ENCODE measurements around the gene TBRG1. TPM values are rescaled to one million over a fixed set of nuclear protein-coding genes. Genes with fewer than 3 reads are reported as not detected.

The TBRG1 gene
- polyA plus RNA-seq, 6 donors from 2014 or later, result 18.4 to 37.3 (median 26.6) TPM

DNA sequence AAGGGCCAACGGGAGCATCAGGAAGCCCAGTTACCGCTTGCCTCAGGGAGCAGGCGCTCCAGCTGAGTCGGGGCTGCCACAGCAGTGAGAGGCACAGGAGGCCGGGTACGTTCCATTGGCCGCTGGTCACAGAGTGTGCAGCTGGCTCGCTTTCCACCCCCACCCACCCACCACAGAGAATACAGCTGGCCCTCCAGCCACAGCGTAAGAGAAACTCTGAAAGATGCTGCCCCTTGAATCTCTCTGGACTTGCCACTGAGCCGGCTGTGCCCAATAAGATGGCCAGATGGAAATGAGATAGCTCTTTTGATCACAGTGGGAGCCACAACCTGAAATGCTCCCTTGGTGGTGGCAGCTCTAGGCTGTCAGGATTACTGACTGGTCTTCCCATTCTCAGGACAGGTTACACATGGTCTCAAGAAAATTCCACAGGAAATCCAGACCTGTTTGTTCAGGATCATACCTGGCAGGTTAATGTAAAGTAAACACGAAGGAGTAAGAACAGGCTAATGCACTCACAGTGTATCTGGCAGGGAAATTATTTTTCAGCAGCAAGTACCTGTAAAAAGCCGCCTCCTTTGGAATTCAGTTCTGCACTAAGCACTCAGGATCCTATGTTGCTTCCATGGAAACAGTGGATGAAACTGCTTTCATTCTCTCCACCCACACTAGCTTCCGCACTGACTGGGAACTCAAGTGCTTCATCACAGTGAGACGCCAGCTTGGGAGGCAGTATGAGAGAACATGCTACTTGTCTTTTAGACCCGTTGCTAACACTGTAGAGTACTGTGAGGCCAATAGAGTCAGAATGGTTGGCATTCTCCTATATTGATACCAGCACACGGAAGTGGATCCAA lies 34.3 kb downstream of the TBRG1 start:
- ATAC-seq (ENCODE audit: low read depth in 2 of 2) (no peak), DNase-seq (no peak)
- H3K27ac Mint-ChIP-seq, result no peak overlapping the region
- H3K4me3 Mint-ChIP-seq, result no peak overlapping the region
- no peaks in the 10 kb centered on the region for H3K27me3 Mint-ChIP-seq
- H3K4me1 Mint-ChIP-seq, result no peaks in the 10 kb centered on the region
- peaks cover 17 to 21% of the 10 kb centered on the region in 2 donors for H3K36me3 Mint-ChIP-seq
- H3K9me3 Mint-ChIP-seq, result no peaks in the 10 kb centered on the region

DNA sequence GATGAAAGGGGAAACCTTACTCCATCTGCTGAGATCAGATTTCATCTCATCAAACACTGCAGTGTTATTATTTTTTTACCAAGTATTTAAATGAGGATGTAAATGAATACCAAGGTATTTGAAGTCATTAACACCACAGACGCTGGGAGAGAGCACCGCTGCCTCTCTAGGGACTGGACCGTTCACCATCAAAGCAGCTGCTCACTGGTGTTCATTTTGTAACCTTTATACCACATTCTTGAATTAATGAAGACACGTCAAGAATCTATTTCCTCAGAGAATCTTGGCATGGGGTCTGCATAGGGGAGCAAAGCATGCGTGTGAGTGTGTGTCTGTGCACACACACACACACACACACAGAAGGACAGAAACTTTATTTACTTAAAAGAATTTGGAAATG lies 35.2 kb downstream of the TBRG1 start:
- H3K36me3 Mint-ChIP-seq, result peaks cover 14 to 17% of the 10 kb centered on the region in 2 donors
- DNase-seq, result no peak
- H3K4me3 Mint-ChIP-seq, result no peak overlapping the region

DNA sequence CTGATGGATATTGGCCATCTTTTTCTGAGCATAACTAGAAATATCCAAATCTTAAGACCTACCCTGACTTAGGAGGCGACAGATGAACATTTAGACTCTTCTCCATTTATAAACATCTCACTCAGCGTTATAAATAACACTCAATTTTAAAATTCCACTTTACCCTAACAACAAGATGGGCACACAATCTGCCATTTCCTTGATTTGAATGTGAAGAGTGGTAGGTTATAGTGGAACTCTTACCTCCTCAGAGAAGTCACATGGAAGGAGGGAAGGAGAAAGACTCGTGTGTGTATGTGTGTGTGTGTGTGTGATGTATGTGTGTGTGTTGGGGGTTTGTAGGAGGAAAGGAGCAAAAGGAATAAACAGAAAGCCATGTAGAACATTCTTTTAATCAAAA lies 35.8 kb downstream of the TBRG1 start:
- ATAC-seq (ENCODE audit: low read depth in 2 of 2) (no peak), DNase-seq (no peak)
- no peaks in the 10 kb centered on the region for H3K4me1 Mint-ChIP-seq
- peaks cover 8 to 11% of the 10 kb centered on the region in 2 donors for H3K36me3 Mint-ChIP-seq
- H3K27ac Mint-ChIP-seq, result peak overlapping the region in 1 of 6 donors; percentile 73
- no peaks in the 10 kb centered on the region for H3K27me3 Mint-ChIP-seq
- no peak overlapping the region for H3K4me3 Mint-ChIP-seq
- H3K9me3 Mint-ChIP-seq, result no peaks in the 10 kb centered on the region

More for the DNA sequence above, 35.2 kb downstream of the TBRG1 start:
- Mint-ChIP-seq H3K4me1 (no peaks in the 10 kb centered on the region), H3K27me3 (no peaks in the 10 kb centered on the region), H3K27ac (peak overlapping the region in 1 of 6 donors; percentile 22), H3K9me3 (no peaks in the 10 kb centered on the region)
- ATAC-seq (ENCODE audit: low read depth in 2 of 2), result no peak

DNA sequence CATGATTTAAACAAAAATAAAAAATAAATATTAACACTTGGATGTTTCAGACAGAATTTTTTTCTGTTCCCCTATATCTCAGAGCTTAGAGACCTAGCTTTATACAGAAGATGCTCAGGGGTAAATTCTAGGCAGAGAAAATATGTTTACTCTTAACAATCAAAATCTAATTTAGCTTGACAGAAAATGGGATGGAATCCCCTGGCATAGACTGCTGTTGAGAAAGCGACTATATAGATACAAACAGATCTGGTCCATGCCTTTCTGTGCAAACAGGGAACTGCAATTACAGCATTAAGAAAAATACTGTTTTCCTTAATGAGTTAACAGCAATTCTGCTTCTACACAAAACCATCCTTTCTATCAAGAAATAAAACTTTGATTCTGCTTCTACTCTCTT lies 36.3 kb downstream of the TBRG1 start:
- Mint-ChIP-seq H3K27me3 (no peaks in the 10 kb centered on the region), H3K4me1 (no peaks in the 10 kb centered on the region)

DNA sequence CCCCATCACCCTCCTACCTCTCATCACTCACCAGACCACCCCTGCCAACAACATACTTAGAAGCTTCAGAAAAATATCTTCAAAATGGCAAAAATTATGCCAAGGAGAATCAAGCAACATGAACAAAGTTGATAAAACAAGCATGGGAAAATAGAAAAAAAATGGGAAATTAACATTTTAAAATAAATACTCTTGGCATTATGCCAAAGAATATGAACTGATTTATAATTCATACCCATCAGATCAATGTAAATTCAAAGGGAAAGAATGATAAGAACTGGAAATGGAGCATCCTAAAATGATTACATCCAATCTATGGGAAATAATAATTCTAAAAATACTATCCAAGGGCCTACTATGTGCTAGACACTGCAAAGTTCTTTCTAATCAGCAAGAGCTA lies 38.9 kb downstream of the TBRG1 start:
- no peaks in the 10 kb centered on the region for H3K4me1 Mint-ChIP-seq
- H3K36me3 Mint-ChIP-seq, result peaks cover 7 to 15% of the 10 kb centered on the region in 2 donors
- H3K9me3 Mint-ChIP-seq, result no peaks in the 10 kb centered on the region
- H3K4me3 Mint-ChIP-seq, result no peak overlapping the region
- ATAC-seq (ENCODE audit: low read depth in 2 of 2) (no peak), DNase-seq (no peak)
- H3K27me3 Mint-ChIP-seq, result no peaks in the 10 kb centered on the region
- H3K27ac Mint-ChIP-seq, result peak overlapping the region in 1 of 6 donors; percentile 62

More for the DNA sequence above, 36.3 kb downstream of the TBRG1 start:
- no peak for ATAC-seq (ENCODE audit: low read depth in 2 of 2)
- H3K4me3 Mint-ChIP-seq, result no peak overlapping the region
- H3K36me3 Mint-ChIP-seq, result peaks cover 7 to 10% of the 10 kb centered on the region in 2 donors
- no peak overlapping the region for H3K27ac Mint-ChIP-seq
- no peak for DNase-seq
- H3K9me3 Mint-ChIP-seq, result no peaks in the 10 kb centered on the region

DNA sequence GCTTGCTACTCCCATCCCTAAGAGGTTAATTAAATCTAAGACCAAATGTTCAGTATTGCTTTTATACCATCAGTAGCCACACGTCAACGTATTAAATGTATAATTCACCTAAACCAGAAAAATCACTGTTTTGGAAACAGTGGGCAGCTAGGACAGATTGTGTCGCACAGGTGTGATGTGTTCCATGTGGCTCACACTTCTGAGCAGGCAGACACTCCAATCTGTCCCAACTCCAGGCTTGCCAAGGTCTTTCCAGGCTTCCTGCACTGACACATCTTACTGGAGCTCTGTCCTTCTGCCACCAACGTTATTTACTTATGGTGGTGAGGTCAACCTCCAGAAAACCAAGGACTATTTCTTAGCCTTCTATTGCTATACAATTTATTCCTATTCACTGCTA lies 39.4 kb downstream of the TBRG1 start:
- no peak overlapping the region for H3K4me3 Mint-ChIP-seq
- peaks cover 7 to 15% of the 10 kb centered on the region in 2 donors for H3K36me3 Mint-ChIP-seq

DNA sequence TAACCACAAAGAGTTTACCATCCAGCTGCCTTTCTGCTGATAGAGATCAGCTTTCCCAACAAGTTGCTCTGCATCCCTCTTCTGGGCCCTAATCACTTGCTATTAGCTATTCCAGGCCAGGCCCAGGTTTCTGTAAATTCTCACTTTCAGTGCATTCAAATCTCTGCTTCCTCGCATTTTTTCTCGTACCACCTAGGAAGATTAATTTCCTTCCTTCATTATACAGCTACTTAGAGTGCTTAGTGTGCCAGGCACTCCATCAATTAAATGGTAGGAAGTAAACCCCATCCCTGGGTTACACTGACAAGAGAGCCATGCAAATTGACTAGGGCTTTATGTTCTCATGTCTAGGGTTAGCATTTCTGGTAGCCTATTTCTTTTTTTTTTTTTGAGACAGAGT lies 41.2 kb downstream of the TBRG1 start:
- no peaks in the 10 kb centered on the region for H3K9me3 Mint-ChIP-seq
- DNase-seq (no peak), ATAC-seq (ENCODE audit: low read depth in 2 of 2) (no peak)
- H3K4me1 Mint-ChIP-seq, result no peaks in the 10 kb centered on the region
- peaks cover 6 to 7% of the 10 kb centered on the region in 2 donors for H3K36me3 Mint-ChIP-seq
- no peak overlapping the region for H3K4me3 Mint-ChIP-seq
- no peaks in the 10 kb centered on the region for H3K27me3 Mint-ChIP-seq
- H3K27ac Mint-ChIP-seq, result no peak overlapping the region

More for the DNA sequence above, 39.4 kb downstream of the TBRG1 start:
- DNase-seq (no peak), ATAC-seq (ENCODE audit: low read depth in 2 of 2) (no peak)
- no peaks in the 10 kb centered on the region for H3K27me3 Mint-ChIP-seq
- H3K4me1 Mint-ChIP-seq, result no peaks in the 10 kb centered on the region
- no peaks in the 10 kb centered on the region for H3K9me3 Mint-ChIP-seq
- H3K27ac Mint-ChIP-seq, result peak overlapping the region in 1 of 6 donors; percentile 62

DNA sequence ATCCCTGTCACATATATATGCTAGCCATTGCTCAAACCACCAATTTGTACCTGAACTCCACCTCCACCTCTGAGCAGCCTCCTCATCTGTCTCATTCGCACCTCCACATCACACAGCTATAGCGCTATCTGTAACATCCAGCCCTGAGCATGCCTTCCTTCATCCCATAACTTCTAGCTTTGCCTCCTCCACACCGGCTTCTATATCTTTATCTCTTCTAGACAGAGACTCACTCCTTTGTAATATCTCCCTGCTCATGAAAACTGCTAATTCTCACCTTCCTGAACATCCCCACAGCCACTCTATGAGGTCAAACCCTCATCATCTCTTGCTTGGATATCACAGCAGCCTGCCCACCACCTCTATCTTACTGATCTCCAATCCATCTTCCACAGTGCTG lies 44.9 kb downstream of the TBRG1 start:
- Mint-ChIP-seq H3K9me3 (no peaks in the 10 kb centered on the region), H3K4me1 (peaks cover 0 to 14% (median 10%) of the 10 kb centered on the region in 3 donors), H3K36me3 (peaks cover 0 to 6% of the 10 kb centered on the region in 2 donors), H3K4me3 (no peak overlapping the region), H3K27ac (no peak overlapping the region), H3K27me3 (no peaks in the 10 kb centered on the region)
- ATAC-seq (ENCODE audit: low read depth in 2 of 2), result no peak
- DNase-seq, result no peak

DNA sequence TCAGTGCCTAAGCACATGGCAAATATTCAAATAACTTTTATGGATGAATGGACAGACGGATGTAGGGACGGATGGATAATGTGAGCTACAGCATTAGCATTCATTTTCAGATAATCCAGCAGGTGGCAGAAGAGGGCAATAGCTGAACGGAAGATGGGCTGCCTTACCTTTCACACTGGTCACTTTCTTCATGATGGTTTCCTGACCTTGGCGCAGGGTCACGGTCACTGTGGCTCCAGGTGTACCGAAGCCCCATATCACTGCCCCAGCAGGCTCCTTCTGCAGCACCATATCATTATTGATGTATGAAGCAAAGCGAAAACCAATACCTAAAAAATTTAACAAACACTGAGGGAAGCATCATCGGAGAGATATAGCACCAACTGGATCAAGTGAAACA lies 46.5 kb downstream of the TBRG1 start:
- H3K27ac Mint-ChIP-seq, result no peak overlapping the region
- H3K4me3 Mint-ChIP-seq, result no peak overlapping the region
- peaks cover 0 to 6% of the 10 kb centered on the region in 2 donors for H3K36me3 Mint-ChIP-seq
- no peaks in the 10 kb centered on the region for H3K27me3 Mint-ChIP-seq
- peak; percentile 53 for DNase-seq
- no peak for ATAC-seq (ENCODE audit: low read depth in 2 of 2)
- peaks cover 5 to 23% (median 20%) of the 10 kb centered on the region in 3 donors for H3K4me1 Mint-ChIP-seq
- peaks cover 0 to 1% (median 0%) of the 10 kb centered on the region in 7 donors for H3K9me3 Mint-ChIP-seq

DNA sequence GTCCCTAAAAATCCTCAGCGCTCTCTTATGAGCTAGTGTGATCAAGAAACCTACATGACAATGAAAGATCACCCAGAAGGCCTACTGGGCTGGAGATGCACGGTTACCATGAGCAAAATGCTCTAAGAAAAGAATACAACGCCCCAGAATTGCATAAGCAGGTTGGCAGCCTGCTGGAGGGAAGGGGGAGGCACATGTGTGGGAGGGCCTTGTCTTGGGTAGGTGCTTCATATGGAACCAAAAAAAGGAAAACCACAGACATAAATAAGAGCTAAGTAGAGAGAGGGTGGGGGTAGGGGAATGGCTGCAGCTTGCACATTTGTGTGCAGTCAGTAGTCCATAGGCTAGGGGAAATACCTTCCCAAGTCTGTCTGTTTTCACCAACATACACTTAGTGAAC lies 48.1 kb downstream of the TBRG1 start:
- peak overlapping the region in 5 of 6 donors; percentile 80 to 87 (median 85) for H3K27ac Mint-ChIP-seq
- ATAC-seq (ENCODE audit: low read depth in 2 of 2) (peak; percentile 24 to 47), DNase-seq (peak; percentile 54)
- H3K4me1 Mint-ChIP-seq, result peaks cover 9 to 24% (median 23%) of the 10 kb centered on the region in 3 donors
- peaks cover 0 to 1% (median 0%) of the 10 kb centered on the region in 7 donors for H3K9me3 Mint-ChIP-seq
- no peaks in the 10 kb centered on the region for H3K27me3 Mint-ChIP-seq
- H3K4me3 Mint-ChIP-seq, result peak overlapping the region in 7 of 8 donors; percentile 9 to 93 (median 65)
- H3K36me3 Mint-ChIP-seq, result no peaks in the 10 kb centered on the region

DNA sequence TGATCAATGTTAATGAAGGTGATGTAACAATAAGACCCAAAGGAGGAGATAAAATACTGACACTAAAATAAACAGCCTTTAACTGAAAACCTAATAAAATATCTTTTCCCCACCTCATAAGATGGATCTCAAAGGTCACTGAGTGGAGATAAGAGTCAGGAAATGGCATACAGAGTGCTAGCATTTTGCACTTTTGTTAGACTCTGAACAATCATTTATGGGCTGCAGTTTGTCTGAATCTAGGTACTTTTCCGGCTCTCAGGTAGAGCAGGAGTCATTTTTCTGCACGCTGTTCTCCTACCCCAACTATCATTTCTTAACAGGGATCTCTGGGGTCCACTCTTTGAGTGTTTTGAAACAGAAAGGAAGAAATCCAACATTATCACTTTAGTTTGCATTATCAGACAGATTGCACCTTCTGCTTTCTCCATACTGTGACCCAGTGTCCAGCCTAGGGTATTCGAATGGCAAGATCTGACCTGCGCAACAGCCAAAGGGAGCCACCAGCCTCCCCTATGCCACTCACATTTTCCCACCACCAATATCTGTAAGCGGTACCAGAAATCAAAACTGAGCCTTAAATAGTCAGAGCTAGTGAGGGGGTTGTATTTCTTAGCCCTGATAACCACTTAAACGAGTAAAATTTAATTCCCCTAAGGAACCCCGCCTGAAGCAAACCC lies 50.0 kb downstream of the TBRG1 start:
- H3K9me3 Mint-ChIP-seq, result peaks cover 0 to 1% (median 0%) of the 10 kb centered on the region in 7 donors
- ATAC-seq (ENCODE audit: low read depth in 2 of 2) (no peak), DNase-seq (no peak)
- H3K36me3 Mint-ChIP-seq, result no peaks in the 10 kb centered on the region
- H3K4me3 Mint-ChIP-seq, result peak overlapping the region; percentile 80 to 96 (median 94)
- peak overlapping the region in 5 of 6 donors; percentile 92 to 97 (median 94) for H3K27ac Mint-ChIP-seq
- H3K4me1 Mint-ChIP-seq, result peaks cover 9 to 24% (median 23%) of the 10 kb centered on the region in 3 donors
- no peaks in the 10 kb centered on the region for H3K27me3 Mint-ChIP-seq

DNA sequence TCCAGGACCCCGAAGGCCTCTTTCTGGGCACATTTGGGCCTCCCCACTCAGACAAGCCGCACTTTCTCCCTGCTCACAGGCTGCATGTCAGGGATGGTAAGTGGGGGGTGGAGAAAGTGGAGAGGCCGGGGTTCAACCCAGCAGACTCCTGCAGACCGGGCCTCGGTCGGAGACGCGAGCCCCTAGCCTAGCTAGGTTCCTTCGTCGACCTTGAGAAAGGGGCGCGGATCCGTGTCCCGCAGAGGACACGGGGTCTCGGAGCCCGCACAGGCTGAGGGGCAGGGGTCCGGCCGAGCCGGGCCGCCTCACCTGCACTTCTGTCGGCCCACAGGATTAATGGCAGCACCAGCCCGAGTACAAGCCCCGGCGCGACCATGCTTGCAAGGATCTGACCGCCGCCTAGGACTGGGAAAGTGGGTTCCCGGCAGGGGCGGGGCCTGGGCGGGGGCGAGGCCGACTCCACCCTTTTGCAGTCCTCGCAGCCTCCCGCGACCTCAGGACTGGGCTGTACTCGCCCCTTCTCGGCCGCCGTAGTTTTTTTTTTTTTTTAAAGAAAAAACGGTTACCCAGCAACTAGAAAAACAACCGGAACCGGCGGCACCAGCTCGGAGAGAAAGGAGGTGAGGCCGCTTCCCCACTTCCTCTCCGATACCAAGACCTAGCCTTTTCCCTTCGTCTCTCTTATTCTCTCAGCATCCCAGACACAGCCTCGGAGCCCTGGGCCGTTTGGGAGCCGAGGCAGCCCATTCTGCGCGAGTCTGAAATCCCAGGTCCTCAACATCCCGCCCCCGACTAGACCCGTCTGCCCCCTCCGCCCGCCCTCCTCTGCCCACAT lies 50.9 kb downstream of the TBRG1 start, which contains the start of the genes SIAE and SPA17:
Gene SIAE, minus strand, starts transcription at position 407 of the 835 bp plus-strand sequence. Its CDS starts 31 bp downstream, at position 376.
Gene SPA17, plus strand, starts transcription at position 572 of the 835 bp plus-strand sequence. CDS start 1,361 bp downstream, outside the sequence.
- Mint-ChIP-seq H3K36me3 (no peaks in the 10 kb centered on the region), H3K9me3 (peaks cover 0 to 1% (median 0%) of the 10 kb centered on the region in 7 donors), H3K4me3 (peak within 1 kb of the TSS; percentile 80 to 96 (median 94)), H3K27me3 (no peaks in the 10 kb centered on the region), H3K27ac (peak within 1 kb of the TSS; percentile 97 to 100 (median 100)), H3K4me1 (peaks cover 9 to 24% (median 23%) of the 10 kb centered on the region in 3 donors)
- DNase-seq (peak; percentile 85), ATAC-seq (ENCODE audit: low read depth in 2 of 2) (peak; percentile 78 to 81)

DNA sequence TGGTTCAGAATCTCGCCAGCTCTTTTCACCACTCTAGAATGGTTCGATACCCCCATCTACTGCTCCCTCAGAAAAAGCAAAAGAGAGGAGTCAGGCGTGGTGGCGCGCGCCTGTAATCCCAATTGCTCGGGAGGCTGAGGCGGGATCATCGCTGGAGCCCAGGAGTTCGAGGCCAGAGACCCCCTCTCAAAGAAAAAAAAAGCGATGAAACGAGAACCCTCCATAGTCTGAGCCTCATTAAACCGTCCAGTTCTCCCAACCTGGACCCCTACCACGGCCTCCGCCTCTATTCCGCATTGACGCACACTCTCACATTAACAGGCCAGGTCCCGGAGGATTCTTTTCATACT lies 51.5 kb downstream of the TBRG1 start:
- Mint-ChIP-seq H3K9me3 (peaks cover 0 to 1% (median 0%) of the 10 kb centered on the region in 7 donors), H3K27me3 (no peaks in the 10 kb centered on the region), H3K4me1 (peaks cover 9 to 24% (median 23%) of the 10 kb centered on the region in 3 donors), H3K36me3 (no peaks in the 10 kb centered on the region), H3K27ac (peak overlapping the region; percentile 97 to 100 (median 100)), H3K4me3 (peak overlapping the region; percentile 80 to 96 (median 94))
- ATAC-seq (ENCODE audit: low read depth in 2 of 2), result no peak
- DNase-seq, result no peak
